HG03457 (cell line): Measurements from ENCODE around the gene USP7.
"Not testable (repeated sequence)": the region's sequence is repeated elsewhere in the genome, so short reads cannot be mapped to it uniquely, and the experiment has no call there.

Experiments
- ATAC-seq: cut with Tn5 transposase; IDR thresholded peaks from one replicate; pipeline ENCODE4 v1.9.1; 2021; ENCODE audit warnings: moderate number of reproducible peaks; ENCODE audit not compliant: unreplicated experiment

USP7 gene

GRCh38 chr16:8928467-8928957, 35.2 kb downstream of the USP7 start:
- ATAC-seq, result no peak

GRCh38 chr16:8926827-8927226, 36.9 kb downstream of the USP7 start:
- no peak for ATAC-seq

GRCh38 chr16:8925455-8925854, 38.3 kb downstream of the USP7 start:
- ATAC-seq, result no peak

- no peak for ATAC-seq
Observed at GRCh38 chr16:8924214-8924613, 39.5 kb downstream of the USP7 start.

- ATAC-seq, result no peak
Observed at GRCh38 chr16:8923199-8923598, 40.5 kb downstream of the USP7 start.

GRCh38 chr16:8921347-8921984, 42.2 kb downstream of the USP7 start:
- no peak for ATAC-seq

- ATAC-seq, result no peak
Observed at GRCh38 chr16:8920645-8921346, 42.9 kb downstream of the USP7 start.

GRCh38 chr16:8919934-8920462, 43.7 kb downstream of the USP7 start:
- ATAC-seq, result no peak

GRCh38 chr16:8919089-8919933, 44.4 kb downstream of the USP7 start:
- no peak for ATAC-seq

- not testable (repeated sequence) for ATAC-seq
Observed at GRCh38 chr16:8917336-8917735, 46.4 kb downstream of the USP7 start.

GRCh38 chr16:8916541-8917225, 47.0 kb downstream of the USP7 start:
- ATAC-seq, result no peak

GRCh38 chr16:8915722-8916301, 47.9 kb downstream of the USP7 start:
- no peak for ATAC-seq

GRCh38 chr16:8914098-8914497, 49.6 kb downstream of the USP7 start:
- ATAC-seq, result no peak

GRCh38 chr16:8912793-8913192, 50.9 kb downstream of the USP7 start:
- ATAC-seq, result no peak

- no peak for ATAC-seq
Observed at GRCh38 chr16:8910811-8911210, 52.9 kb downstream of the USP7 start.

- ATAC-seq, result no peak
Observed at GRCh38 chr16:8908810-8909468, 54.8 kb downstream of the USP7 start.

- ATAC-seq, result no peak
Observed at GRCh38 chr16:8907096-8907495, 56.6 kb downstream of the USP7 start.

GRCh38 chr16:8905795-8906591, 57.7 kb downstream of the USP7 start:
- ATAC-seq, result no peak

GRCh38 chr16:8905168-8905762, 58.4 kb downstream of the USP7 start:
- ATAC-seq, result no peak
